AG10803 (cell line): ENCODE data around the gene RIPOR3.

Source experiments
- DNase-seq: peaks from one replicate; pipeline ENCODE4 v3.0.0; 2010; ENCODE audit warnings: low read depth
- H3K4me3 ChIP-seq: 2 replicates; pipeline ENCODE4 v1.5.1; 2011; ENCODE audit warnings: mild to moderate bottlenecking, low read length, control low read depth
- CTCF ChIP-seq: conservative IDR thresholded peaks from 2 replicates; pipeline ENCODE4 v1.5.1; 2011; ENCODE audit warnings: mild to moderate bottlenecking, low read length, control low read depth, inconsistent platforms

RIPOR3 gene

GRCh38 chr20:50635014-50635557, 56.3 kb downstream of the RIPOR3 start:
- no peak overlapping the region for H3K4me3 ChIP-seq
- DNase-seq, result no peak
- no peak for TF ChIP-seq CTCF

- DNase-seq, result no peak
- no peak for TF ChIP-seq CTCF
- H3K4me3 ChIP-seq, result no peak overlapping the region
These were observed 57.2 kb downstream of the RIPOR3 start for GRCh38 chr20:50634191-50634590.

- TF ChIP-seq CTCF, result no peak
- H3K4me3 ChIP-seq, result no peak overlapping the region
- no peak for DNase-seq
These were observed 58.0 kb downstream of the RIPOR3 start for GRCh38 chr20:50633361-50633760.

- DNase-seq, result no peak
These were observed 58.6 kb downstream of the RIPOR3 start for GRCh38 chr20:50632701-50633100.

GRCh38 chr20:50632236-50632635, 59.1 kb downstream of the RIPOR3 start:
- no peak for DNase-seq
- no peak for TF ChIP-seq CTCF
- H3K4me3 ChIP-seq, result no peak overlapping the region

More at GRCh38 chr20:50632701-50633100, 58.6 kb downstream of the RIPOR3 start:
- TF ChIP-seq CTCF, result no peak
- H3K4me3 ChIP-seq, result no peak overlapping the region

- DNase-seq, result no peak
- no peak overlapping the region for H3K4me3 ChIP-seq
- no peak for TF ChIP-seq CTCF
These were observed 60.6 kb downstream of the RIPOR3 start for GRCh38 chr20:50630578-50631263.

GRCh38 chr20:50629670-50630045, 61.7 kb downstream of the RIPOR3 start:
- no peak overlapping the region for H3K4me3 ChIP-seq
- no peak for DNase-seq
- TF ChIP-seq CTCF, result no peak
